ENCODE results near the gene KRTAP9-1. TPM values are rescaled to one million over a fixed set of nuclear protein-coding genes. Genes with fewer than 3 reads are reported as not detected.

Gene KRTAP9-1
- total RNA-seq, 2 experiments from 2014 or later = not detected

Other genes with a start within 250 kb of the KRTAP9-1 start
- gene KRT39, start 222.9 kb upstream of the KRTAP9-1 start, total RNA-seq = not detected
- gene KRT40, start 205.6 kb upstream of the KRTAP9-1 start, total RNA-seq = not detected
- not detected for gene KRTAP3-3, start 195.7 kb upstream of the KRTAP9-1 start, total RNA-seq
- not detected for gene KRTAP3-2, start 190.0 kb upstream of the KRTAP9-1 start, total RNA-seq
- not detected for gene KRTAP3-1, start 180.8 kb upstream of the KRTAP9-1 start, total RNA-seq
- gene KRTAP1-5, start 162.7 kb upstream of the KRTAP9-1 start, total RNA-seq = not detected
- not detected for gene KRTAP1-4, start 159.7 kb upstream of the KRTAP9-1 start, total RNA-seq
- gene KRTAP1-3, start 155.0 kb upstream of the KRTAP9-1 start, total RNA-seq = not detected
- not detected for gene KRTAP1-1, start 148.4 kb upstream of the KRTAP9-1 start, total RNA-seq
- gene KRTAP2-1, start 142.6 kb upstream of the KRTAP9-1 start, total RNA-seq = not detected
- gene KRTAP2-2, start 134.7 kb upstream of the KRTAP9-1 start, total RNA-seq = not detected
- not detected for gene KRTAP2-3, start 129.8 kb upstream of the KRTAP9-1 start, total RNA-seq
- gene KRTAP2-4, start 124.0 kb upstream of the KRTAP9-1 start, total RNA-seq = not detected
- gene KRTAP4-7, start 105.7 kb upstream of the KRTAP9-1 start, total RNA-seq = not detected
- gene KRTAP4-8, start 91.7 kb upstream of the KRTAP9-1 start, total RNA-seq = not detected
- not detected for gene KRTAP4-16, start 87.7 kb upstream of the KRTAP9-1 start, total RNA-seq
- not detected for gene KRTAP4-9, start 84.5 kb upstream of the KRTAP9-1 start, total RNA-seq
- gene KRTAP4-11, start 71.5 kb upstream of the KRTAP9-1 start, total RNA-seq = not detected
- gene KRTAP4-12, start 65.7 kb upstream of the KRTAP9-1 start, total RNA-seq = not detected
- not detected for gene KRTAP4-6, start 49.3 kb upstream of the KRTAP9-1 start, total RNA-seq
- not detected for gene KRTAP4-5, start 40.1 kb upstream of the KRTAP9-1 start, total RNA-seq
- not detected for gene KRTAP4-4, start 29.1 kb upstream of the KRTAP9-1 start, total RNA-seq
- gene KRTAP4-3, start 21.7 kb upstream of the KRTAP9-1 start, total RNA-seq = not detected
- gene KRTAP4-2, start 11.7 kb upstream of the KRTAP9-1 start, total RNA-seq = not detected
- not detected for gene KRTAP4-1, start 5.0 kb upstream of the KRTAP9-1 start, total RNA-seq
- gene KRTAP9-2, start 36.8 kb downstream of the KRTAP9-1 start, total RNA-seq = not detected
- not detected for gene KRTAP9-3, start 42.6 kb downstream of the KRTAP9-1 start, total RNA-seq
- gene KRTAP9-8, start 48.1 kb downstream of the KRTAP9-1 start, total RNA-seq = not detected
- gene KRTAP9-4, start 59.8 kb downstream of the KRTAP9-1 start, total RNA-seq = not detected
- not detected for gene KRTAP9-9, start 65.5 kb downstream of the KRTAP9-1 start, total RNA-seq
- not detected for gene KRTAP9-6, start 75.5 kb downstream of the KRTAP9-1 start, total RNA-seq
- gene KRTAP9-7, start 85.8 kb downstream of the KRTAP9-1 start, total RNA-seq = not detected
- not detected for gene KRTAP29-1, start 113.0 kb downstream of the KRTAP9-1 start, total RNA-seq
- under 1 TPM in 1 of 2 experiments, not detected in 1; 0.12 TPM for gene KRTAP16-1, start 119.4 kb downstream of the KRTAP9-1 start, total RNA-seq
- not detected for gene KRTAP17-1, start 125.8 kb downstream of the KRTAP9-1 start, total RNA-seq
- gene KRT33A, start 160.9 kb downstream of the KRTAP9-1 start, total RNA-seq = not detected
- gene KRT33B, start 179.9 kb downstream of the KRTAP9-1 start, total RNA-seq = not detected
- gene KRT34, start 192.4 kb downstream of the KRTAP9-1 start, total RNA-seq = not detected
- not detected for gene KRT31, start 207.7 kb downstream of the KRTAP9-1 start, total RNA-seq
- not detected for gene KRT37, start 234.7 kb downstream of the KRTAP9-1 start, total RNA-seq